Right lobe of liver (tissue), 6 donors: ENCODE data around the gene MGRN1. TPM values are rescaled to one million over a fixed set of nuclear protein-coding genes. Genes with fewer than 3 reads are reported as not detected.

ENCODE experiments used
- ATAC-seq, 4 donors: fragments of 200-7000 bp; cut with Tn5 transposase; one replicate each; pipeline ENCODE4 v1.9.1; 2020; ENCODE audit warnings: mild to moderate bottlenecking in 4 of 4, moderate library complexity in 4 of 4
- DNase-seq, 3 donors: peaks; one replicate each; pipeline ENCODE4 v3.0.0-alpha.2; 2020
- H3K27ac ChIP-seq, 3 donors: fragments of 200-600 bp; one replicate each; pipeline ENCODE4 v1.8.0; 2022
- H3K27me3 ChIP-seq, 2 donors: fragments of 200-600 bp; one replicate each; pipeline ENCODE4 v1.8.0; 2022
- H3K36me3 ChIP-seq, 4 donors: fragments of 200-600 bp; sonication (generic) in 1 of 4; one replicate each; pipeline versions ENCODE4 v1.5.1 to v1.8.0; 2017 to 2022; ENCODE audit warnings: control low read depth in 1 of 4
- H3K4me1 ChIP-seq, 4 donors: fragments of 200-600 bp; sonication (generic) in 1 of 4; one replicate each; pipeline versions ENCODE4 v1.5.1 to v1.8.0; 2017 to 2022; ENCODE audit warnings: control low read depth in 1 of 4
- H3K4me3 ChIP-seq, 3 donors: fragments of 200-600 bp; one replicate each; pipeline ENCODE4 v1.8.0; 2022
- H3K9me3 ChIP-seq, 4 donors: fragments of 200-600 bp; sonication (generic) in 1 of 4; one replicate each; pipeline versions ENCODE4 v1.5.1 to v1.8.0; 2017 to 2022; ENCODE audit warnings: control low read depth in 1 of 4
- POLR2A ChIP-seq: fragments of 450-650 bp; IDR thresholded peaks from one replicate; pipeline ENCODE4 v1.6.1; 2017; ENCODE audit warnings: antibody characterized with exemption, mild to moderate bottlenecking
- WGBS: methylation state at CpG from one replicate; pipeline ENCODE4 v1.1.6; 2018; ENCODE audit warnings: low coverage, low lambda C conversion rate; ENCODE audit not compliant: insufficient coverage; ENCODE audit errors: missing lambda C conversion rate; 5-methylcytosine and 5-hydroxymethylcytosine counted together
- intact Hi-C, 2 donors: fragments of 100-400 bp; cut with DNase I; formaldehyde crosslinking; loops; one replicate each; pipeline versions ENCODE4 v1.11.2 to v1.14.1; 2022
- total RNA-seq, 6 experiments: library from RNA; depleted of rRNA in 2 of 6; stranded (reverse); fragments of >200 nt in 2 of 6; fragmentation: NEBNext Ultra II Directional in 3 of 6; extraction: Animal tissue kit (Norgen Biotek cat#: 25700) in 3 of 6; gene quantifications; one replicate each; pipeline versions ENCODE4 v1.1.0 to v1.2.4, GENCODE V29; 2016 to 2023
- TF ChIP-seq, protein P1 (sequence below), 4 donors: fragments of 200-600 bp in 3 of 4; fragments of 450-650 bp in 1 of 4; IDR thresholded peaks; one replicate each; pipeline versions ENCODE4 v1.5.1 to v1.8.0; 2016 to 2022; ENCODE audit warnings: antibody characterized with exemption in 4 of 4, mild to moderate bottlenecking in 2 of 4
- donor health status: DM: no; HTN: yes; CAD: no.
- donor health status: DM: no; HTN: no; CAD: no.
- donor health status: DM: no; HTN: no; CAD: no.
- donor health status: DM: no; HTN: yes; CAD: no.
- donor health status: DM: no; HTN: yes; CAD: no.

The MGRN1 gene
- total RNA-seq, 6 experiments from 2014 or later, result 42.5 to 67.3 (median 49.5) TPM

DNA sequence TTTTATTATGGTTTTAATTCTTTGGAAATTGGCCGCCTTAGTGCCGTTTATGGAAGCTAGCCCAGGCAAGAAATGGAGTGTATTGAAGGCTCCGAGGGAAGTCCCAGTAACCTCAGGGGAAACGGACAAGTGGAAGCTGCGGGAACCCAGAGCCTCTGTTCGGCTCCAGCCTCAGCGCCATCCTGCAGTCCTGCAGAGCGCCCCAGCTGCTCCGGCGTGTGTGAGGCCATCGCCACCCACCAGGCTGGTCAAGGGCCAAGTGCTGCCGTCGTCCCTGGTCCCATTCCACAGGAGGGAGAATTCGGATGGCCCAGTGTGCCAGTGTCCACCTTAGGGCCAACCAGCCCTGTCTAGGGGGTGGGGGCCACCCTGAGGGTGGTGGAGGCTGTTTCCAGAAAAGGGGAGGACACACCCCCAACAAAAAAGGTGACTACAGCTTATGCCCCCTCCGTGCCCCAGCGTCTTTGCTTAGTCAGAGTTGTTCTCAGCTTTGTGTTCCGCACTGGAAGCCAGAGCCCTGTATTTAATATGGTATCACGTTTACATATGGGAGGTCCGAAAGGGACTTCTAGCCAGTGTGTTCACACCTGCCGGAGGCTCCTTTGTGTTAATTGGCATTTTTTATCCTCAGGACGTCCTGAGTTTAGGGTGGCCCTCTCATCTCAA is 13.0 kb downstream of the MGRN1 start:
- WGBS, result 92% methylated on average over 8 of the region's 21 CpGs
- H3K4me3 ChIP-seq, result no peak overlapping the region
- no peaks in the 10 kb centered on the region for H3K9me3 ChIP-seq
- no peaks in the 10 kb centered on the region for H3K27me3 ChIP-seq
- no peak overlapping the region for H3K27ac ChIP-seq
- H3K36me3 ChIP-seq, result peaks cover 0 to 8% (median 0%) of the 10 kb centered on the region in 4 donors
- H3K4me1 ChIP-seq, result no peaks in the 10 kb centered on the region
- no peak for ATAC-seq
- intact Hi-C loops, result no loop called here
- DNase-seq, result no peak
- TF ChIP-seq POLR2A, result no peak
- TF ChIP-seq, protein P1, sequence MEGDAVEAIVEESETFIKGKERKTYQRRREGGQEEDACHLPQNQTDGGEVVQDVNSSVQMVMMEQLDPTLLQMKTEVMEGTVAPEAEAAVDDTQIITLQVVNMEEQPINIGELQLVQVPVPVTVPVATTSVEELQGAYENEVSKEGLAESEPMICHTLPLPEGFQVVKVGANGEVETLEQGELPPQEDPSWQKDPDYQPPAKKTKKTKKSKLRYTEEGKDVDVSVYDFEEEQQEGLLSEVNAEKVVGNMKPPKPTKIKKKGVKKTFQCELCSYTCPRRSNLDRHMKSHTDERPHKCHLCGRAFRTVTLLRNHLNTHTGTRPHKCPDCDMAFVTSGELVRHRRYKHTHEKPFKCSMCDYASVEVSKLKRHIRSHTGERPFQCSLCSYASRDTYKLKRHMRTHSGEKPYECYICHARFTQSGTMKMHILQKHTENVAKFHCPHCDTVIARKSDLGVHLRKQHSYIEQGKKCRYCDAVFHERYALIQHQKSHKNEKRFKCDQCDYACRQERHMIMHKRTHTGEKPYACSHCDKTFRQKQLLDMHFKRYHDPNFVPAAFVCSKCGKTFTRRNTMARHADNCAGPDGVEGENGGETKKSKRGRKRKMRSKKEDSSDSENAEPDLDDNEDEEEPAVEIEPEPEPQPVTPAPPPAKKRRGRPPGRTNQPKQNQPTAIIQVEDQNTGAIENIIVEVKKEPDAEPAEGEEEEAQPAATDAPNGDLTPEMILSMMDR (IDR thresholded peaks at IDR 0.05), result no peak

DNA sequence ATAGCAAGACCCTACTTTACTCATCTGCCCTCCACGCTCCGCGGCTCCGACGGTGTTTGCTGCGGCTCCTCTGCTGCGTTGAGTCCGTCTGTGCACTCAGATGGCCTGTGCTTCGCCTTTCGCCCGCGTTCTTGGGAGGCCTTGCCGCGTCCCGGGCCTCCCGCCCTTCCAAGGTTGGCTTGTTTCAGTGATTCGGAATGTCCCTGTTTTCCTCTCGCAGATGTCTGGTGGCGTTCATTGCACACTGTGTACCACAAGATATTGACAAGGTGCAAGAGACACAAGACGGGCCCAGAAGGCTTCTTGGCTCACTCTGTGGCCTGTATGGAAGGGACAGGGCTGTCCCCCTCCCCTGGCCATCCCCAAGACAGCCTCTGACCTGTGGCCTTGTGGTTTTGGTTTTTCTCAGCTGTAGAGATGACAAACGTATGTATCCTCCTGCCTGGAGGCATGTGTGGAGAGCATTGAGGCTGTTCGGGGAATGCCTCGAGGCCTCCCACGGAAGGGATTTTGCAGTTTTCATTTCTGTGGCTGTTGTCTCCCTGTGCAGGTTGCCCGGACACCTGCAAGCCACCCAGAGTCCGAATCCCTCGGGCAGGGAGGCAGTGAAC is 15.4 kb downstream of the MGRN1 start:
- no peak for DNase-seq
- 85% methylated on average over 11 of the region's 27 CpGs for WGBS
- H3K4me3 ChIP-seq, result no peak overlapping the region
- H3K4me1 ChIP-seq, result no peaks in the 10 kb centered on the region
- no peaks in the 10 kb centered on the region for H3K9me3 ChIP-seq
- intact Hi-C loops, result no loop called here
- H3K27me3 ChIP-seq, result no peaks in the 10 kb centered on the region
- TF ChIP-seq, protein P1 (IDR thresholded peaks at IDR 0.05), result no peak
- no peak for TF ChIP-seq POLR2A
- no peak overlapping the region for H3K27ac ChIP-seq
- no peak for ATAC-seq
- H3K36me3 ChIP-seq, result peaks cover 0 to 4% (median 0%) of the 10 kb centered on the region in 4 donors

DNA sequence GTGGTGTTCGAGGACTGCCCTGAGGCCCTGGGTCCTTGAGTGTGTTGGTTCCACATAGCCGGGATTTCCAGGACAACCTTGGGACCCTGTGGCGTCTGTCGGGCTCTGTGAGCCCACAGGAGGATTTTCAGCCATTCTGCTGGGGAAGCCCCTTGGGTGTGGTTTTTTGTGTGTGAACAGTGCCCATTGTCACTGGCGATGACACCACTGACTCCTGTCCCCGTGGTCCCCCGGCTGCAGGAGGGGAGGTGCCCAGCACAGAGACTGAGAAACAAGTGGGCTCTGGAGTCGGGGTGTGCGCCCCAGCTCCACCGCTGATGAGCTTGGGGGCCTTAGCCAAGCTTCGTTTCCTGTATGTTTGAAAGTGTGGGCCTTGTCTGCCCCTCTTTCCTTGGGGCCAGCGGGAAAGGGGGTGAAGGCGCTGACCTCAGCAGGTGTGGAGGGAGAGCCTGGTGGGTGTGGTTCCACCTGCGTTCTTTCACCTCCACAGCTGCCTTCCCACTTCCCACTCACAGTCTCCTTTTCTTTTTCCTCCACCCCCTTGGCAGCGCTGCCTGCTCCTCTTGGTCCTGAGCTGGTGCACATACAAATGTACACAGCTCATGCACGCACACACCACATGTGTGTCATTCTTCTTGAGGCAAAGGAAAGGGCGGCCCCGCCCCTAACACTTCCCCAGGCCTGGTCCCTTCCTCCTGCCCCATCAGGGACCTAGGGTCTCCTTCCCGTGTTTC is 16.1 kb downstream of the MGRN1 start:
- intact Hi-C loops, result no loop called here
- no peaks in the 10 kb centered on the region for H3K9me3 ChIP-seq
- H3K27ac ChIP-seq, result no peak overlapping the region
- WGBS, result 76% methylated on average over 7 of the region's 19 CpGs
- peak; percentile 23 to 55 (median 35) for ATAC-seq
- TF ChIP-seq, protein P1 (IDR thresholded peaks at IDR 0.05), result no peak
- TF ChIP-seq POLR2A, result no peak
- H3K4me3 ChIP-seq, result no peak overlapping the region
- no peak for DNase-seq
- no peaks in the 10 kb centered on the region for H3K4me1 ChIP-seq
- no peaks in the 10 kb centered on the region for H3K27me3 ChIP-seq
- peaks cover 0 to 3% (median 0%) of the 10 kb centered on the region in 4 donors for H3K36me3 ChIP-seq

DNA sequence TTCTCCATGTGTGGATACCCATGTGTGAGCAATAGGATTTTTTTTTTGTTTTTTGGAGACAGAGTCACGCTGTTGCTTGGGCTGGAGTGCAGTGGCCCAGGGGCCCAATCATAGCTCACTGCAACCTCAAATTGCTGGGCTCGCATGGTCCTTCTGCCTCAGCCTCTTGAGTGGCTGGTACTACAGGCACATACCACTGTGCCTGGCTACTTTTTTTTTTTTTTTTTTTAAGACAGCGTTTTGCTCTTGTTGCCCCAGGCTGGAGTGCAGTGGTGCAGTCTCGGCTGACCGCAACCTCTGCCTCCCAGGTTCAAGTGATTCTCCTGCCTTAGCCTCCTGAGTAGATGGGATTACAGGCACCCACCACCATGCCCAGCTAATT is 16.7 kb downstream of the MGRN1 start:
- Histone ChIP-seq H3K27me3 (no peaks in the 10 kb centered on the region), H3K4me3 (no peak overlapping the region), H3K27ac (no peak overlapping the region), H3K36me3 (peaks cover 0 to 3% (median 0%) of the 10 kb centered on the region in 4 donors), H3K9me3 (no peaks in the 10 kb centered on the region), H3K4me1 (no peaks in the 10 kb centered on the region)
- intact Hi-C loops, result no loop called here
- TF ChIP-seq, protein P1 (IDR thresholded peaks at IDR 0.05), result no peak
- TF ChIP-seq POLR2A, result no peak
- DNase-seq, result no peak
- no peak for ATAC-seq
- 93% methylated on average over 5 of the region's 5 CpGs for WGBS
